ENCODE measurements around the gene SDSL.

SDSL gene

GRCh38 chr12:113486722-113487121 is 64.5 kb downstream of the SDSL start:
- Histone ChIP-seq H3K9me3 (no peaks in the 10 kb centered on the region), H3K27me3 (peaks cover 0 to 48% of the 10 kb centered on the region in 2 donors), H3K27ac (no peak overlapping the region), H3K36me3 (no peaks in the 10 kb centered on the region), H3K4me3 (no peak overlapping the region), H3K4me1 (no peaks in the 10 kb centered on the region)
- intact Hi-C loops (cut with DNase I; ENCODE audit: low total_unique reads), result no loop called here
- DNase-seq, result no peak
- TF ChIP-seq CTCF (IDR thresholded peaks at IDR 0.05), result no peak

All from tibial artery (tissue), 4 donors.